ENCODE data around the gene LRRC37B.
"Not testable (repeated sequence)": the region's sequence is repeated elsewhere in the genome, so short reads cannot be mapped to it uniquely, and the experiment has no call there.

The LRRC37B gene

GRCh38 chr17:32006957-32007462 is at the start of gene LRRC37B:
Gene LRRC37B (plus strand): TSS chr17:32007383. CDS start chr17:32021393, 14,010 bp downstream.
- DNase-seq (ENCODE audit: low read depth), result peak; percentile 86

- not testable (repeated sequence) for DNase-seq (ENCODE audit: low read depth)
These were observed 43.1 kb upstream of the LRRC37B start for GRCh38 chr17:31964131-31964530.

- no peak for DNase-seq (ENCODE audit: low read depth)
These were observed 39.5 kb upstream of the LRRC37B start for GRCh38 chr17:31967648-31968047.

- not testable (repeated sequence) for DNase-seq (ENCODE audit: low read depth)
These were observed 36.8 kb upstream of the LRRC37B start for GRCh38 chr17:31970416-31970815.

GRCh38 chr17:31974269-31975071 is 32.7 kb upstream of the LRRC37B start:
- DNase-seq (ENCODE audit: low read depth), result not testable (repeated sequence)

GRCh38 chr17:31975391-31975790 is 31.8 kb upstream of the LRRC37B start:
- not testable (repeated sequence) for DNase-seq (ENCODE audit: low read depth)

- not testable (repeated sequence) for DNase-seq (ENCODE audit: low read depth)
These were observed 15.4 kb upstream of the LRRC37B start for GRCh38 chr17:31991821-31992220.

GRCh38 chr17:31997005-31997404 is 10.2 kb upstream of the LRRC37B start:
- no peak for DNase-seq (ENCODE audit: low read depth)

GRCh38 chr17:32007463-32008298 is 498 bp downstream of the LRRC37B start:
- peak; percentile 7 for DNase-seq (ENCODE audit: low read depth)

GRCh38 chr17:32009262-32009542 is 2.0 kb downstream of the LRRC37B start:
- no peak for DNase-seq (ENCODE audit: low read depth)

- DNase-seq (ENCODE audit: low read depth), result no peak
These were observed 2.9 kb downstream of the LRRC37B start for GRCh38 chr17:32010114-32010513.

- no peak for DNase-seq (ENCODE audit: low read depth)
These were observed 8.2 kb downstream of the LRRC37B start for GRCh38 chr17:32015245-32016013.

GRCh38 chr17:32016231-32016630 is 9.0 kb downstream of the LRRC37B start:
- DNase-seq (ENCODE audit: low read depth), result no peak

GRCh38 chr17:32019228-32019627 is 12.0 kb downstream of the LRRC37B start:
- no peak for DNase-seq (ENCODE audit: low read depth)

- no peak for DNase-seq (ENCODE audit: low read depth)
These were observed 13.9 kb downstream of the LRRC37B start for GRCh38 chr17:32020943-32021614.

GRCh38 chr17:32021615-32021955 is 14.4 kb downstream of the LRRC37B start:
- DNase-seq (ENCODE audit: low read depth), result no peak

GRCh38 chr17:32022554-32022953 is 15.4 kb downstream of the LRRC37B start:
- DNase-seq (ENCODE audit: low read depth), result not testable (repeated sequence)

GRCh38 chr17:32027271-32027670 is 20.1 kb downstream of the LRRC37B start:
- not testable (repeated sequence) for DNase-seq (ENCODE audit: low read depth)

- no peak for DNase-seq (ENCODE audit: low read depth)
These were observed 26.0 kb downstream of the LRRC37B start for GRCh38 chr17:32033223-32033622.

GRCh38 chr17:32033812-32034211 is 26.6 kb downstream of the LRRC37B start:
- DNase-seq (ENCODE audit: low read depth), result not testable (repeated sequence)

GRCh38 chr17:32040246-32040645 is 33.1 kb downstream of the LRRC37B start:
- not testable (repeated sequence) for DNase-seq (ENCODE audit: low read depth)
